NCI-H345 treated with DMSO at 0.1 percent for 48 hours (cell line): Measurements from ENCODE around the gene ZNF20.
"Not testable (repeated sequence)": the region's sequence is repeated elsewhere in the genome, so short reads cannot be mapped to it uniquely, and the experiment has no call there.

ENCODE experiments used
- DNase-seq: peaks from one replicate; lab custom pipeline; 2025; ENCODE audit not compliant: unreplicated experiment; lab: John Stamatoyannopoulos, UW

Gene ZNF20

DNA sequence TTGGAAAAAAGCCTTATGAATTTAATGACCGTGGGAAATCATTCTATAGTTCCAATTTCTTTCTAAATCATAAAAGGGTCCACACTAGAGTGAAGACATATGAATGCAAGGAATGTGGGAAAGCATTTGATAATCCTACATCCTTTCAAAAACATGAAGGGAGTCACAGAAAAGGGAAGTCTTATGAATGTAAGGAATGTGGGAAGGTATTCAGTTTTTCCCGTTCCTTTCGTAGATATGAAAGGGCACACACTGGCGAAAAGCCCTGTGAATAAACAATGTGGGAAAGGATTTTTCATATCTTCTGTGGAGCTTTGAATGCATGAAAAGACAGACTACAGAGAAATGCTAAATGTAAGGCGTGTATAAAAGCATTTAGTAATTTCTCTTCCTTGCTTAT, 27.0 kb downstream of the ZNF20 start:
- no peak for DNase-seq

GRCh38 chr19:12112701-12113100, 27.4 kb downstream of the ZNF20 start:
- no peak for DNase-seq

DNA sequence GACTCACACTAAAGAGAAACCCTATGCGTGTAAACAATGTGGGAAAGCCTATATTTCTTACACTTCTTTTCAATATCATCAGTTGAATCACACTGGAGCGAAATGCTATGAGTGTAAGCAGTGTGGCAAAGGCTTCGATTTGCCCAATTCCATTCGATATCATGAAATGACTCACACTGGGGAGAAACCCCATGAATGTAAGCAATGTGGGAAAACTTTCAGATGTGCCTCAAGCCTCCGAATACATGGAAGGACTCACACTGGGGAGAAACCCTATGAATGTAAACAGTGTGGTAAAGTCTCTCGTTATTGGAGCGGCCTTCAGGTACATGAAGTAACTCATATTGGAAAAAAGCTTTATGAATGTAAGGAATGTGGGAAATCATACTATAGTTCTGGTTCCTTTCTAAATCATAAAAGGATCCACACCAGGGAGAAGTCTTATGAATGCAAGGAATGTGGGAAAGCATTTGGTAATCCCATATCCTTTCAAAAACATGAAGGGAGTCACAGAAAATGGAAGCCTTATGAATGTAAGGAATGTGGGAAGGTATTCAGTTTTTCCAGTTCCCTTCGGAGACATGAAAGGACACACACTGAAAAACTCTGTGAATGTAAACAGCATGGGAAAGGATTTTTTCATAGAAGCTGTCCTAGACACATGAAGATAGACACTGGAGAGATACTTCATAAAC, 28.1 kb downstream of the ZNF20 start:
- no peak for DNase-seq

DNA sequence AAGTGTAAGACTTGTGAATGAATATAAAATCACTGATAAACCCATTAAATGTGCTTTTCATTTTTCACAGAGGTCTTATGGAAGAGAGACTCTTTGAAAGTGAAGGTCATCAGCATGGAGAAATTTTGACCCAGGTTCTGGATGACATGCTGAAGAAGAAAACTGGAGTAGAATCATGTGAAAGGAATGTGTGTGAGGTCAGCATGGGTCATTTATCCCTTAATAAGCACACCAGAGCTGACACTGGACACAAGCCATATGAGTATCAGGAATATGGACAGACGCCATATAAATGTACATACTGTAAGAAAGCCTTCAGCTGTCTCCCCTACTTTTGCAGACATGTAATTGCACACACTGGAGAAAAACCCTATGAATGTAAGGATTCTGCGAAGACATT, 29.0 kb downstream of the ZNF20 start:
- DNase-seq, result no peak

DNA sequence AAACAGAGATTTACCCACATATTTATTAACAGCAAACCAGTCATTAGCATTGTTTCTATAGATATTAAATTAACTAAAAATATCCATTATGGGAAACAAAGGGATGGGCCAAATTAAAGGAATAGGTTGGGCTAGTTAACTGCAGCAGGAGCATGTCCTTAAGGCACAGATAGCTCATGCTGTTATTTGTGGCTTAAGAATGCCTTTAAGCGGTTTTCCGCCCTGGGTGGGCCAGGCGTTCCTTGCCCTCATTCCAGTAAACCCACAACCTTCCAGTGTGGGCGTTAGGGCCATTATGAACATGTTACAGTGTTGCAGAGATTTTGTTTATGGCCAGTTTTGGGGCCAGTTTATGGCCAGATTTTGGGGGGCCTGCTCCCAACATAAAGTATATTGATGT, 36.2 kb downstream of the ZNF20 start:
- DNase-seq, result not testable (repeated sequence)

DNA sequence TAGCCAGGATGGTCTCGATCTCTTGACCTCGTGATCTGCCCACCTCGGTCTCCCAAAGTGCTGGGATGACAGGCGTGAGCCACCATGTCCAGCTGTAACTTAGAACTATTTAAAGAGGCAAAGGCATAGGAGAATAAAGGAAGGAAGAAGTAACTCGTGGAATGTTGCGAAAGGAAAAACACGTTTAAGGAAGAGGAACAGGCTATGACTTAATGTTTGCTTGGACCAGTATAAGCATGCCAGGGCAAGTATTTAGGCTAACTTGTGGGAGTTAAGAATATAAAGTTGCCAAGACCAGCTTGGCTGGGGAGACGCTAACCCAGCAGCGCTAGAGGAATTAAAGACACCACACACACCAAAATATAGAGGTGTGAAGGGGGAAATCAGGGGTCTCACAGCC, 42.1 kb downstream of the ZNF20 start:
- no peak for DNase-seq

DNA sequence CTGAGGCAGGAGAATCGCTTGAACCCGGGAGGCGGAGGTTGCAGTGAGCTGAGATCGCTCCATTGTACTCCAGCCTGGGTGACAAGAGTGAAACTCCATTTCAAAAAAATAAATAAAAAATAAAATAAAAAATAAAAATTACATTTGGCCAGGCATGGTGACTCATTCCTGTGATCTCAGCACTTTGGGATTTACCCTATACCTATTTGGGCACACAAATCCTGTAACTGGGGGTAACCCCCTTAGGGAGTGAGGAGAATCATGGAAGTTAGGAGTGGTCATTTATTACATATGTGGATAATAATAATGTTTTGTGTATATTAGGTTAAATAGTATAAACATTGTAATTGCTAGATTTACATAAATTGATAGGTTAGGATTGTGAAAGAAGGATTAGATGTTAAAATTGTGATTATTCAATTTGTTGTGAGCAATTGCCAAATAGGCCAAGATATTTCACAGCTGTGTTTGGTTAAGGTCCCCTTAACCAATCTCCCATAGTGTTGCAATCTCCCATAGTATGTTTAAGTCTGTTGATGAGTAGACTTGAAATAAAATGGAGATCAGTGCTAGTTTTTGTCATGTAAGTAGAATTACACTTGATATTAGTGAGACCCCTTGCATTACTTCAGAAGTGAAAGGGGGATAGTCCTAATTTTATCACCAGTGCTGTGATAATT, 44.9 kb downstream of the ZNF20 start:
- DNase-seq, result no peak

- no peak for DNase-seq
Measured at GRCh38 chr19:12093777-12094176, 46.4 kb downstream of the ZNF20 start.

- DNase-seq, result no peak
Measured at GRCh38 chr19:12092956-12093355, 47.2 kb downstream of the ZNF20 start.

- DNase-seq, result no peak
Measured at GRCh38 chr19:12092065-12092867, 47.9 kb downstream of the ZNF20 start.

GRCh38 chr19:12090807-12091206, 49.3 kb downstream of the ZNF20 start:
- DNase-seq, result no peak

DNA sequence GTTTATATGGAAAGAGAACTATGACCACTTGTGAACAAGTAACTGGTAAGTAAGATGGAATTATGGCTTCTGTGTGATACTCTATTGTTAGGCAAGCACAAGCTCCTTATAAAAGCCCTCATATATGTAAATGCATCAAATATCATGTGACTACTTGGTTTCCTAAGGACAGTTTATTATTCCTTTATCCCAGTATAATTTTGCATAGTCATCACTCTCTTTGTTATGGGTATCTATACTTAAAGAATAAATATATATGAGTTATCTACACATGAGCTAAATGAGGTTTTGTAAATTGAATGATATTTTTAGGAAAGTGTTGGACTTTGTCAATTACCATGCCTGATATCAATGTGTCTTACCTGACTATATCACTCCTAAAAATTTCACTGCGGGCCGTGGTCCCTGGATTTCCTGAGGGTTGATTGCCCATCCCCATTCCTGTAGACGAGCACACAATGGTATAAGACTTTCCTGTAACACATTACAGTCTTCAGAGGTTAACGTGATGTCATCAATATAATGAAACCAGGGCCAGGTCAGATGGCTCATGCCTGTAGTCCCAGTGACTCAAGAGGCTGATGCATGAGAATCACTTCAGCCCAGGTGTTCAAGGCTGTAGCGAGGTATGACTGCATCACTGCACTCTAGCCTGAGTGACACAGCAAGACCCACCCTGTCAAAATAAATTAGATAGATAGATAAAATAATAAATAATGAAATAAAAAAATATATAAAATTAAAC, 54.9 kb downstream of the ZNF20 start:
- no peak for DNase-seq

DNA sequence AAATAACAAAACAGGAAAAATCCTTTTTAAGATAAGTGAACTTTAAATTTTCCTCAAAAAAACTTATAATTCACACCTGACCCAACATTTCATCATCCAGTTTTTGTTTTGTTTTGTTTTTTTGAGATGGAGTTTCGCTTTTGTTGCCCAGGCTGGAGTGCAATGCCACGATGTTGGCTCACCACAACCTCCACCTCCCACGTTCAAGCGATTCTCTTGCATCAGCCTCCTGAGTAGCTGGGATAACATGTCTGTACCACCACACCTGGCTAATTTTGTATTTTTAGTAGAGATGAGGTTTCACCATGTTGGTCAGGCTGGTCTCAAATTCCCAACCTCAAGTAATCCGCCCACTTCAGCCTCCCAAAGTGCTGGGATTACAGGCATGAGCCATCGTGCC, 56.8 kb downstream of the ZNF20 start:
- DNase-seq, result not testable (repeated sequence)
